ENCODE measurements around the gene PNPLA5.

Gene PNPLA5

GRCh38 chr22:43833286-43834240, 58.2 kb downstream of the PNPLA5 start:
- DNase-seq: no peak

- no peak for DNase-seq
Observed at GRCh38 chr22:43832393-43833265, 59.2 kb downstream of the PNPLA5 start.

DNA sequence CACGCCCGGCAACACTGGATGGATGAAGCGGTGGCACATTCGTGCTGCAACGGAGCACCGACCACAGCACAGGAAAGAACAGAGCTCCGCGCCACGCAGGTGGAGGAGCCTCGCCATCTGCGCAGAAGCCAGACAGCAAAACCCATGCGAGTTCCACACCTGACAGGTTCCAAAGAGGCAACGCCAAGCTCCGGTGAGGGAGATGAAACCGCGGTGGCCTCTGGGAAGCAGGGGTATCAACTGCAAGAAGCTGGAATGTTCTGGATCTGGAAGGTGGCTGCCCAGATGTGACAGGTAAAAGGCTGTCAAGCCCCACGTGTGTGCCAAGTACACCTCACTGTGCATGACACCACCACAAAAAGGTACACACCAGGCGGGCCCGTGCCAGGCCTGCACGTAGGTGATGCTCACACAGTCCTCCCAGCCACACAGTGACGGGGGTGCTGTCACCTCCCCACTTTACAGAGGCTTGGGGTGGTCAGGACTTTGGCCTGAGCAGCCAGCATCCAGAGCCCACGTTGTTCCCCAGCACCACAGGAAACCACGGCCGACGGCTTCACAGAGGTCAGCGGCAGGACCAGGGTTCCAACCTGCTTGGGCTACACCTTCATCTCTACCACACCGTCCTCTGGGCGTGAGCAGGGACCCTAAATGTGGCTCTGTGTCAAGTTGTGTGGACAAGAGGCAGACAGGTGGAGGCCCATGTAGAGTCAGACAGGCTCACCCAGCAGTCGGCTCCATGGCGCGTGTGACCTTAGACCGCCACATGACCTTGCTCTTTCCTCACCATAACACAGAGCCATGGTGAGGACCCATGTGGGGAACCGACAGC, 60.0 kb downstream of the PNPLA5 start:
- no peak for DNase-seq

- DNase-seq: no peak
Observed at GRCh38 chr22:43830931-43831560, 60.8 kb downstream of the PNPLA5 start.

- peak; percentile 2 for DNase-seq
Observed at GRCh38 chr22:43829904-43830851, 61.6 kb downstream of the PNPLA5 start.

Measured in COR-L47 (cell line).